Peyer's patch (tissue), 4 donors: ENCODE measurements around the gene BRIP1.

Experiments used
- CTCF ChIP-seq, 6 experiments: fragments of 450-650 bp in 4 of 6; fragments of 200-600 bp in 2 of 6; sonication (generic) in 1 of 6; IDR thresholded peaks; one replicate each; pipeline ENCODE4 v1.5.1; 2017 to 2019; ENCODE audit warnings: antibody characterized with exemption in 6 of 6, mild to moderate bottlenecking in 3 of 6, moderate library complexity in 1 of 6
- POLR2A ChIP-seq, 2 donors: fragments of 450-650 bp; IDR thresholded peaks; one replicate each; pipeline ENCODE4 v1.5.1; 2017; ENCODE audit warnings: antibody characterized with exemption in 2 of 2, mild to moderate bottlenecking in 2 of 2, moderate library complexity in 2 of 2

GRCh38 chr17:61831099-61831498 lies 32.2 kb downstream of the BRIP1 start:
- TF ChIP-seq CTCF (IDR thresholded peaks at IDR 0.05), result no peak
- no peak for TF ChIP-seq POLR2A (IDR thresholded peaks at IDR 0.05)
